ENCODE results near the gene ZNF407.

Gene ZNF407

GRCh38 chr18:74828200-74828599 is 230.5 kb downstream of the ZNF407 start:
- TF ChIP-seq CTCF (conservative IDR thresholded peaks at IDR 0.05; ENCODE audit: low read depth, low read length) = no peak
- H3K27ac ChIP-seq = no peak overlapping the region
- H3K27me3 ChIP-seq (ENCODE audit: insufficient read depth, low read depth) = no peaks in the 10 kb centered on the region
- H4K20me1 ChIP-seq (ENCODE audit: insufficient read depth) = no peaks in the 10 kb centered on the region
- H3K9ac ChIP-seq = no peak overlapping the region
- no peak overlapping the region for H3K4me3 ChIP-seq (IDR thresholded peaks at IDR 0.05; ENCODE audit: insufficient read depth, low read depth, low read length)
- no peak overlapping the region for H2AFZ ChIP-seq (ENCODE audit: low read depth)
- H3K4me2 ChIP-seq = no peak overlapping the region
- peaks cover 15% of the 10 kb centered on the region for H3K4me1 ChIP-seq (ENCODE audit: low read depth, poor library complexity, severe bottlenecking)
- no peaks in the 10 kb centered on the region for H3K36me3 ChIP-seq (ENCODE audit: insufficient read depth)
- no peaks in the 10 kb centered on the region for H3K79me2 ChIP-seq (ENCODE audit: insufficient read depth, low read depth)

GRCh38 chr18:74831571-74832250 is 234.0 kb downstream of the ZNF407 start:
- Histone ChIP-seq H3K36me3 (ENCODE audit: insufficient read depth) (no peaks in the 10 kb centered on the region), H3K4me1 (ENCODE audit: low read depth, poor library complexity, severe bottlenecking) (peaks cover 28% of the 10 kb centered on the region), H2AFZ (ENCODE audit: low read depth) (no peak overlapping the region), H3K4me3 (IDR thresholded peaks at IDR 0.05; ENCODE audit: insufficient read depth, low read depth, low read length) (no peak overlapping the region), H4K20me1 (ENCODE audit: insufficient read depth) (no peaks in the 10 kb centered on the region), H3K27ac (no peak overlapping the region), H3K79me2 (ENCODE audit: insufficient read depth, low read depth) (no peaks in the 10 kb centered on the region), H3K4me2 (no peak overlapping the region), H3K27me3 (ENCODE audit: insufficient read depth, low read depth) (no peaks in the 10 kb centered on the region), H3K9ac (no peak overlapping the region)
- TF ChIP-seq CTCF (conservative IDR thresholded peaks at IDR 0.05; ENCODE audit: low read depth, low read length) = no peak

GRCh38 chr18:74832381-74832780 is 234.7 kb downstream of the ZNF407 start:
- Histone ChIP-seq H3K27me3 (ENCODE audit: insufficient read depth, low read depth) (no peaks in the 10 kb centered on the region), H3K4me2 (no peak overlapping the region), H3K4me1 (ENCODE audit: low read depth, poor library complexity, severe bottlenecking) (peaks cover 28% of the 10 kb centered on the region), H2AFZ (ENCODE audit: low read depth) (no peak overlapping the region), H4K20me1 (ENCODE audit: insufficient read depth) (no peaks in the 10 kb centered on the region), H3K4me3 (IDR thresholded peaks at IDR 0.05; ENCODE audit: insufficient read depth, low read depth, low read length) (no peak overlapping the region), H3K36me3 (ENCODE audit: insufficient read depth) (no peaks in the 10 kb centered on the region), H3K27ac (no peak overlapping the region), H3K9ac (no peak overlapping the region), H3K79me2 (ENCODE audit: insufficient read depth, low read depth) (no peaks in the 10 kb centered on the region)
- TF ChIP-seq CTCF (conservative IDR thresholded peaks at IDR 0.05; ENCODE audit: low read depth, low read length) = no peak

GRCh38 chr18:74832999-74833398 is 235.3 kb downstream of the ZNF407 start:
- no peak overlapping the region for H2AFZ ChIP-seq (ENCODE audit: low read depth)
- no peaks in the 10 kb centered on the region for H3K36me3 ChIP-seq (ENCODE audit: insufficient read depth)
- H3K4me1 ChIP-seq (ENCODE audit: low read depth, poor library complexity, severe bottlenecking) = peaks cover 28% of the 10 kb centered on the region
- peak overlapping the region; percentile 18; the same call in 1 of the 2 replicates for H3K4me2 ChIP-seq
- no peak overlapping the region for H3K27ac ChIP-seq
- H3K4me3 ChIP-seq (IDR thresholded peaks at IDR 0.05; ENCODE audit: insufficient read depth, low read depth, low read length) = no peak overlapping the region
- no peak for TF ChIP-seq CTCF (conservative IDR thresholded peaks at IDR 0.05; ENCODE audit: low read depth, low read length)
- no peaks in the 10 kb centered on the region for H3K27me3 ChIP-seq (ENCODE audit: insufficient read depth, low read depth)
- no peaks in the 10 kb centered on the region for H4K20me1 ChIP-seq (ENCODE audit: insufficient read depth)
- no peak overlapping the region for H3K9ac ChIP-seq
- H3K79me2 ChIP-seq (ENCODE audit: insufficient read depth, low read depth) = no peaks in the 10 kb centered on the region

Measured in KMS-11 (cell line).